Mucosa of stomach (tissue), 1 donor: Measurements from ENCODE around the gene PYGB.

ENCODE experiments used
- H3K27me3 ChIP-seq: one replicate; pipeline ENCODE4 v1.7.0; 2013; ENCODE audit warnings: mild to moderate bottlenecking, low read length; ENCODE audit not compliant: control insufficient read depth, insufficient read depth
- H3K36me3 ChIP-seq: one replicate; pipeline ENCODE4 v1.7.0; 2013; ENCODE audit warnings: low read length; ENCODE audit not compliant: control insufficient read depth, insufficient read depth
- H3K4me1 ChIP-seq: one replicate; pipeline ENCODE4 v1.7.0; 2013; ENCODE audit warnings: mild to moderate bottlenecking, low read length; ENCODE audit not compliant: control insufficient read depth, insufficient read depth
- H3K4me3 ChIP-seq: one replicate; pipeline ENCODE4 v1.7.0; 2013; ENCODE audit warnings: low read length
- H3K9ac ChIP-seq: one replicate; pipeline ENCODE4 v1.7.0; 2013; ENCODE audit warnings: mild to moderate bottlenecking, low read length, moderate library complexity
- H3K9me3 ChIP-seq: one replicate; pipeline ENCODE4 v1.7.0; 2013; ENCODE audit warnings: mild to moderate bottlenecking, low read length, moderate library complexity; ENCODE audit not compliant: control insufficient read depth
- donor health status: Pancreatic carcinoma.

Gene PYGB

GRCh38 chr20:25248786-25249172 is 894 bp downstream of the PYGB start:
- Histone ChIP-seq H3K27me3 (no peaks in the 10 kb centered on the region), H3K9me3 (no peaks in the 10 kb centered on the region), H3K4me3 (peak overlapping the region; percentile 76), H3K4me1 (peaks cover 44% of the 10 kb centered on the region), H3K9ac (peak overlapping the region; percentile 74), H3K36me3 (no peaks in the 10 kb centered on the region)

GRCh38 chr20:25249198-25249931 is 1.5 kb downstream of the PYGB start:
- Histone ChIP-seq H3K4me1 (peaks cover 48% of the 10 kb centered on the region), H3K9me3 (no peaks in the 10 kb centered on the region), H3K27me3 (no peaks in the 10 kb centered on the region), H3K9ac (peak overlapping the region; percentile 74), H3K4me3 (peak overlapping the region; percentile 76), H3K36me3 (no peaks in the 10 kb centered on the region)

GRCh38 chr20:25250508-25250907 is 2.6 kb downstream of the PYGB start:
- Histone ChIP-seq H3K4me3 (no peak overlapping the region), H3K9me3 (no peaks in the 10 kb centered on the region), H3K4me1 (peaks cover 58% of the 10 kb centered on the region), H3K9ac (peak overlapping the region; percentile 17), H3K27me3 (no peaks in the 10 kb centered on the region), H3K36me3 (no peaks in the 10 kb centered on the region)

GRCh38 chr20:25251019-25251418 is 3.1 kb downstream of the PYGB start:
- Histone ChIP-seq H3K9me3 (no peaks in the 10 kb centered on the region), H3K27me3 (no peaks in the 10 kb centered on the region), H3K4me1 (peaks cover 62% of the 10 kb centered on the region), H3K4me3 (no peak overlapping the region), H3K36me3 (no peaks in the 10 kb centered on the region), H3K9ac (no peak overlapping the region)

- no peaks in the 10 kb centered on the region for H3K9me3 ChIP-seq
- peaks cover 62% of the 10 kb centered on the region for H3K4me1 ChIP-seq
Measured at GRCh38 chr20:25251558-25251957, 3.7 kb downstream of the PYGB start.

GRCh38 chr20:25252230-25252651 is 4.4 kb downstream of the PYGB start:
- no peaks in the 10 kb centered on the region for H3K9me3 ChIP-seq
- H3K4me1 ChIP-seq, result peaks cover 56% of the 10 kb centered on the region
- no peaks in the 10 kb centered on the region for H3K36me3 ChIP-seq
- H3K27me3 ChIP-seq, result no peaks in the 10 kb centered on the region
- H3K9ac ChIP-seq, result peak overlapping the region; percentile 48
- H3K4me3 ChIP-seq, result no peak overlapping the region

More at GRCh38 chr20:25251558-25251957, 3.7 kb downstream of the PYGB start:
- Histone ChIP-seq H3K4me3 (no peak overlapping the region), H3K27me3 (no peaks in the 10 kb centered on the region), H3K9ac (no peak overlapping the region), H3K36me3 (no peaks in the 10 kb centered on the region)

- no peak overlapping the region for H3K4me3 ChIP-seq
- no peaks in the 10 kb centered on the region for H3K27me3 ChIP-seq
- H3K9ac ChIP-seq, result peak overlapping the region; percentile 48
- no peaks in the 10 kb centered on the region for H3K9me3 ChIP-seq
- H3K36me3 ChIP-seq, result no peaks in the 10 kb centered on the region
- peaks cover 62% of the 10 kb centered on the region for H3K4me1 ChIP-seq
Measured at GRCh38 chr20:25252686-25253421, 5.0 kb downstream of the PYGB start.

- peaks cover 71% of the 10 kb centered on the region for H3K4me1 ChIP-seq
- H3K27me3 ChIP-seq, result no peaks in the 10 kb centered on the region
- H3K4me3 ChIP-seq, result no peak overlapping the region
- no peaks in the 10 kb centered on the region for H3K9me3 ChIP-seq
- no peaks in the 10 kb centered on the region for H3K36me3 ChIP-seq
- no peak overlapping the region for H3K9ac ChIP-seq
Measured at GRCh38 chr20:25253606-25254275, 5.9 kb downstream of the PYGB start.

- Histone ChIP-seq H3K36me3 (no peaks in the 10 kb centered on the region), H3K4me1 (peaks cover 69% of the 10 kb centered on the region), H3K9me3 (no peaks in the 10 kb centered on the region), H3K27me3 (no peaks in the 10 kb centered on the region), H3K9ac (peak overlapping the region; percentile 61), H3K4me3 (no peak overlapping the region)
Measured at GRCh38 chr20:25254571-25254970, 6.7 kb downstream of the PYGB start.

GRCh38 chr20:25254986-25255680 is 7.2 kb downstream of the PYGB start:
- peaks cover 63% of the 10 kb centered on the region for H3K4me1 ChIP-seq
- no peaks in the 10 kb centered on the region for H3K27me3 ChIP-seq
- H3K9ac ChIP-seq, result peak overlapping the region; percentile 61
- H3K9me3 ChIP-seq, result no peaks in the 10 kb centered on the region
- H3K36me3 ChIP-seq, result no peaks in the 10 kb centered on the region
- H3K4me3 ChIP-seq, result no peak overlapping the region

- peak overlapping the region; percentile 64 for H3K9ac ChIP-seq
- H3K4me3 ChIP-seq, result no peak overlapping the region
- peaks cover 59% of the 10 kb centered on the region for H3K4me1 ChIP-seq
- H3K36me3 ChIP-seq, result no peaks in the 10 kb centered on the region
- no peaks in the 10 kb centered on the region for H3K9me3 ChIP-seq
- no peaks in the 10 kb centered on the region for H3K27me3 ChIP-seq
Measured at GRCh38 chr20:25256226-25256859, 8.5 kb downstream of the PYGB start.
